Cardiac septum (tissue), 1 donor: ENCODE results near the gene BCL2L11. TPM values are rescaled to one million over a fixed set of nuclear protein-coding genes. Genes with fewer than 3 reads are reported as not detected.

Experiments
- DNase-seq: peaks from one replicate; pipeline ENCODE4 v3.0.0-alpha.2; 2020; ENCODE audit warnings: low spot score
- intact Hi-C: fragments of 100-400 bp; cut with DNase I; formaldehyde crosslinking; loops from one replicate; pipeline ENCODE4 v1.14.0; 2022
- total RNA-seq: library from RNA; stranded (reverse); fragmentation: NEBNext Ultra II Directional; extraction: Animal tissue kit (Norgen Biotek cat#: 25700); gene quantifications from one replicate; pipeline ENCODE4 v1.2.1, GENCODE V29; 2021
- donor health status: DM: no; HTN: no; CAD: no.

The BCL2L11 gene
- total RNA-seq, 1 donor from 2014 or later: 5.2 TPM

DNA sequence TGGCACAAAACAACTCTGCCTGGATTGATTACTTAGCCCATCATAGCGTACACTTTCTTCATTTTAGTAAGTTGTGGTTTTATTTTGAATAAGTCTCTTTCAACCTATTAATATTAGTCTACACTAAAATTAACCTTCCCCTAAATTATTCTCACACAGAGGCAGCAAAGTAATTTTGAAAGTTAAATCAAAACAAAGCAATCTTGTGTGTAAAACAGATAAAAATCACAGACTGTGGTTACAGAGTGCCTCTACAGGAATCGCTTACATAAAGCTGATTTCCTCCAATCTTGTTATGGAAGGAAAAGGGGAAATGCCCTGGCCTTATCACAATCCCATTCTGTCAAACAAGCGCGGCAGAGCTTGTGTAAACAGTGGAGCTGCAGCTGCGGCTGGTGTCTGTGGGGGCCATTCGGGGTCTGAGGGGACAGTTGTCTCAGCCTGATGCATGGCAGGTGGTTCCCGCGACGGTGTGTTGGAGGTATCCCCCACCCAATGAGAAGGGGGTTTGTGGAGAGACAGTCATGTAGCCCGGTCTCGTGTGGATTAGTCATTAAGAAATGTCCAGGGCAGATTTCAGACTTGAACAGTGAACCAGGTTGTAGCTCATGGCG, 42.1 kb downstream of the BCL2L11 start:
- DNase-seq: no peak
- intact Hi-C loops: loop anchor here (2.0 kb wide), 1 partner anchor 40 kb away; no protein-coding TSS in a partner anchor

DNA sequence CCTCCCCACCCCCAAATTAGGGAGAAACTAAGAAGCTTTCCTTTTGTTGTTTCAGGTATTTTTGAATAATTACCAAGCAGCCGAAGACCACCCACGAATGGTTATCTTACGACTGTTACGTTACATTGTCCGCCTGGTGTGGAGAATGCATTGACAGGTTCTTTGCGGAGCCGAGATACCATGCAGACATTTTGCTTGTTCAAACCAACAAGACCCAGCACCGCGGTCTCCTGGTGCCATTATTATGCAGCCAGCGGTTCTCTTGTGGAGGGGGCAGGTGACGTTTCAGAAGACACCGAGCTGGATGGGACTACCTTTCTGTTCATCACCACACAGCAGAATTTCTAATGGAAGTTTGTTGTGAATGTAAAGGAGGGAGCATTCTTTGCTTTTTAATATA, 43.4 kb downstream of the BCL2L11 start:
- DNase-seq: no peak
- intact Hi-C loops: no loop called here

DNA sequence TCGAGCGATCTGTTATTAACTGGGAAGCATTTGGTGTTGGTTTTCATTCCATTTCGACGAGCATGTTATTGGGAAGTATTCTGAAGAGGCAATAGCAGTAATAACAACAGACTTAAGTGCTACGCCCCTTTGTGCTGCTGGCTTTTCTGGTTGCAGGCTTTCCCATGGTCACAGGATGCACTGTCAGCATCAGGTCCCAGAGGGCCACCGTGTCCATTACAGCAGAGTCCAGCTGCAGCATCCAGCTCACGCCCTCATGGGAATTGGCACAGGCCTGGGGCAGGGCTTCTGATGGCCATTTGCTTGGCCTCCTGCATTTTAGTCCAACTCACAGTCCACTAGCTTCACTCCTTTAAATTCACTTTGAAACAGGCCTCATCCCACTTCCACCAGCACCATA, 44.4 kb downstream of the BCL2L11 start:
- DNase-seq: no peak
- intact Hi-C loops: no loop called here

DNA sequence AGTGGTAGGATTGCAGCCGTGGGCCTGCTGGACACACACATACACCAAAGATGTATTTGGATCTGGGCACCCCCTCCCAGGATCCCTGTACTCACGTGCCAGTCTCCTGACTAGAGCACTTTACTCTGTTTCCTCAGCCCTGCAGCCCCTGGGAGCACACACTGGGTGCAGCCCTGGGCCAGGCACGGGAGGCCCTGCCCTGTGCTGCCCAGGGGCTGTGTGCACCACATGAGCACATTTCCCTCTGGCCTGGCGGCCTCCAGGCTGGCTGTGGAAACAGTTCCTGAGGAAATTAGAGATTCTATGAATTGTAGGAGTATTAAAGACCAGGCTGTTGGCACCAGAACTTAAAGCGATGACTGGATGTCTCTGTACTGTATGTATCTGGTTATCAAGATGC, 45.4 kb downstream of the BCL2L11 start:
- intact Hi-C loops: no loop called here
- no peak for DNase-seq

DNA sequence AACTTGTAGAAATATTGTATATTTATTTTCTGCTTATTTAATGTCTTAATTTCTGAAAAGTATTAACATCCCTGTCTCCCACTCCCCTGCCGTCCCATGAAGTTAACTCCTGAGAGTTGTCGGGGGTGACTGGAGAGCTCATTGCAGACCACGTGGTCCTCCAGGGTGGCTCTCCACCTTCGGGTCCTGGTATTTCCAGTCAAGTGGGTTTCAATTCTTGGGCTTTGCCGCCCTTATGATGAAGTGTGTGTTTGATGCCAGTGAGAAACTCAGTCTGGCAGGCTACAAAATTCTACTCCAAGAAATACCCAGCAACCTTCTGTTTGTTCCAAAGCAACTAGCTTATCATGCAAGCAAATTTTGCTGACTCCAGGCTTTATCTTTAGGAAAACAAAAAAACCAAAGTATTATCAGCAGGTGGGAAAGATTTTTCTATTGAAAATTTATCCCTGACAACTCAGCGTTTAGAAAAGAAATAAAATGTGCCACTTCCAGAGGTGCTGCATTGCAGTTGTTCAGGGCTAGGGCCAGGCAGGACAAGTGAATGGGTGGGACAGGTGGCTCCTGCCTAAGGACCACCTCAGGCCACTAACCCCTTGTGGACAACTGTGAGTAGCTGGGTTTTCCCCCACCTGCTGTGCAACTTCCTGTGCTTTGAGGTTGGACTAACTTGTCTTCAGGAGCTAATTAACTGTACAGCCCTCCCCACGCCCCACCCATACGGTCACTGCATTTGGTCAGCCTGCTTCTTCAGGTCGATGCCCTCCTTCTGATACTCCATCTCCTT, 46.6 kb downstream of the BCL2L11 start:
- no peak for DNase-seq
- intact Hi-C loops: no loop called here

DNA sequence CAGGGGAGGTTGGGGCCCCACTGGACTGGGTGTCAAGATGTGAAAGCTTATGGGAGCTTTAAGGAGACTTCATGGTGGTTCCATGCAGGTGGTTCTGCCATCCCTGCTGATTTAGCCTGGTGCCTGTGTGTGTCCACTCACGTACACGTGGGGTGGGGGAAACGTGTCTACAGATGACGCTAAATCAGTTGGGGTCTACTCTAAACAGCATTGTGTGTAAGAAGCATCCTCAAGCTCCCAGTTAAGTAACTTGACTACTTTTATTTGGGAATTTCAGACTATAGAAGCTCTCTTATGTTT, 47.1 kb downstream of the BCL2L11 start:
- intact Hi-C loops: no loop called here

DNA sequence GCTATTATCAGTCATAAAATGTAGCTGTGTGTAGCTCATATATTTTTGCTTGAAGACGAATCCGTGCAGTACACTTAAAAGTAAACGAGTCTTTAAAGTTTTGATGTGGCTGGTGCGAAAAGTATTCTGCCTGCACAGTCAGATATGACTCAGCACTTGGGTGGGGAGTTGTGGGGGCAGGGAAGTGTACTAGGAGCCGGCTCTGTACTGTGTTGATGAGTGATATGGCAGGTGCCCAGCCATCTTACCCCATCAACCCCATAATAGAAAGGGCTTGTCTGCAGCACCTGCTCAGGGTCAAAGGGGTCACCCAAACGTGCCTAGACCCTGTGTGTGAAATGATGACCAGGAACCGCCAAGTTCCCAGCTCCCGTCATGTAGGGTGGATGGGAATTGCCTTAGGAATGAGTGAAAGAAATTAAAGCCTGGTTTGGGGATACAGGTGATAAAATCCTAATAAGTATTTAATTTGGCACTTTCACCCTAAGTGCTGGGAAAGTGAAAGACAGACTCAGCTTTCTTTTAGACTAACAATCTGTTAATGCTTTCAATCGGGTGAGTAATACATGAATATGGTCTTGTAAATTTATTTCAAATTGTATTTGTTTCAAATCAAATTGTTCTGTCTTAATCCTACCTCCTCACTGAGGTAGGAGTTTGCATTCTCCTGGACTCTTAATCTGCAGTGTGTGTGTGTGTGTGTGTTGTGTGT, 48.0 kb downstream of the BCL2L11 start:
- no peak for DNase-seq
- intact Hi-C loops: no loop called here

More for the DNA sequence above, 47.1 kb downstream of the BCL2L11 start:
- DNase-seq: no peak

DNA sequence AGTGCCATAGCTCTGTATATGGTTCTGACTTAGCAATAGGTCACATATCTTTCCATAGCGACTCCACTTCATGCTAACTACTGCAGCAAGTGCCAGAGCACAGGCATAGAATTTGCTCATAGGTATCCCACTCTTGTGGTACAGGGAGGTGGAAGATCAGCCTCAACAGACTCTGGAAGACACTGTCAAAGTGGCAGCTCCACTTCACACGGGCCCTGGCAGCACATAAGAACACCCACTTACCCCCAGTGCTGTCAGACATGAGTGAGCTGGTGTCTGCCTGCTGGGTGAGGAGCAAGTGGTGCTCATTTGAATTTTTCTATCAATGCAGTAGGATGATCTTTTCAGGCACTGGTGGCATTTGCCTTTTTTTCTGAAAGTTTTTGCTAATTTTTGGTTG, 48.6 kb downstream of the BCL2L11 start:
- DNase-seq: no peak
- intact Hi-C loops: no loop called here

DNA sequence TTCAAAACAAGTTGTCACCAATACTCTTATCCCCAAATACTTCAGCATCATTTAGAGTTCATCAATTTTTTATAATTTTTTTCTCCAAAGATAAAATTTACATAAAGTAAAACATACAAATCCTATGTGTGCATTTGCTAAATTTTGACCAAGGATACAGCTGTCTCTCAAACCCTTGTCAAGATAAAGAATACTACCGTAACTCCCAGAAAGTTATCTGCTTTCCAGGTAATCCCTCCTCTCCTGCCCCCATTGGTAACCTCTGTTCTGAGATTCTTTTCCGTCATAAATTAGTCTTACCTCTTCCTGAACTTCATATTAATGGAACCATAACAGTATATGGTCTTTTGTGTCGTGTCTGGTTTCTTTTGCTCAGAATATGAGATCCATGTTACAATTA, 49.2 kb downstream of the BCL2L11 start:
- DNase-seq: no peak
- intact Hi-C loops: no loop called here

DNA sequence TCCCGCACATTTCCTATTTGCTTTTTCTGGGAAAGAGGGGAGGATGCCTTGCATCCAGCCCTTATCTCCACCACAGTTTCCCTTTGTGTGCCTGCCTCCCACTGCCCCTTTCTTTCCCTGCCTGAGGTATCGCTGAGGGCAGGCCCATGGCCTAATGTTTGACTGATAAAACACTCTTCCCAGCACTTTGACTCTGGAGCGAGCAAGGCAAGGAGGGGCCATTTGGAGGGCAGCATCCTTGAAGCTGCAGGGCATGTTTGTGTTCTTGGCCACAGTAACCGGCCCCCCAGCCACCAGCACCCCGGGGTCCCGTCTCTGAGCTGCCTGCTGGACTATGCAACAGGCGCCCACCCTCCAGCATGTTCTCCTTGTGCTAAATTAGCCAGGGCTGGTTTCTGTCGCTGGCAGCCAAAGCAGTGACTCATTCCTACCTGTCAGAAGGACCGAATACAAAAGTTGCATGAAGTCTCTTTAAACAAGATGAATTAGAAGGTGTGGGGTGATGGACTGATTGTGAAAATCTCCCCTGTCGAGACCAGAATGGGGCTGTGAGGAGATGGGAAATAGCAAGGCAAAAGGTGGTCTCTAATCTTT, 50.7 kb downstream of the BCL2L11 start:
- DNase-seq: no peak
- intact Hi-C loops: no loop called here

DNA sequence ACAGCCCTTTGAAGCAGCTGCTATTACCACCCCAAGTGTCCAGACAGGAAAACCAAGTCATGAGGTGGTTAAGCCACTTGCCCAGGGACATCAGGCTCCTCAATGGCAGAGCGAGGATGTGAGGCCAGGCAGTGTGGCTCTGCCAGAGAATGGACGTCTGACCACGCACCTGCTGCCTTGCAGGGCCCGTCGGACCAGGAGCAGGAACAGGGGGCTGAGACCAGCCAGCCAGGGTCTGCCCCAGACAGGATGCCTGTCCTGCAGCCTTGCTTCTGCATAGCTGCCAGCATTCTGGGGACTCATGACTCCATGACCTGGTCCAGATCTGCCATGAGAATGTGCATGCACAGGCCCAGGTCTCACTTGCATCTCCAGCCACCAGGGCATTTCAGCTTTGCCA, 52.0 kb downstream of the BCL2L11 start:
- intact Hi-C loops: no loop called here
- DNase-seq: no peak

DNA sequence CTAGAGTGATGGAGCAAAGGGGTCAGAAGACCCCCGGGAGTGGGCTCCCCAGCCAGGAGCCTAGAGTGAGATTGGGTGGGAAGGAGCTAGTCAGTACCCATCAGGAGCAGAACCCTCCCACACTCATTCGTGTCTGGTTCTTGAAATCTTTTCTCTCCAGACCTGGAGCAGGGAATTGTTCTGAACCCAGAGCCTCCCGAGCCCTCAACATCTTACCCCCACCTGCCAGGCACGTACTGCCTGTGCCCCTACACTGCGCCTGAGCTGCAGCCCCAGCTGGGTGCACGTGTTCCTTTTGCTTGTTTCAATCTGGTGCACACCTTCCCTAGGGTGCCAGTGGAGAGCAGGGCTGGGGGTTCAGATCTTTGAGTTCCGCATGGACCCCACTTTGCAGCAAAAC, 52.6 kb downstream of the BCL2L11 start:
- intact Hi-C loops: no loop called here
- no peak for DNase-seq

DNA sequence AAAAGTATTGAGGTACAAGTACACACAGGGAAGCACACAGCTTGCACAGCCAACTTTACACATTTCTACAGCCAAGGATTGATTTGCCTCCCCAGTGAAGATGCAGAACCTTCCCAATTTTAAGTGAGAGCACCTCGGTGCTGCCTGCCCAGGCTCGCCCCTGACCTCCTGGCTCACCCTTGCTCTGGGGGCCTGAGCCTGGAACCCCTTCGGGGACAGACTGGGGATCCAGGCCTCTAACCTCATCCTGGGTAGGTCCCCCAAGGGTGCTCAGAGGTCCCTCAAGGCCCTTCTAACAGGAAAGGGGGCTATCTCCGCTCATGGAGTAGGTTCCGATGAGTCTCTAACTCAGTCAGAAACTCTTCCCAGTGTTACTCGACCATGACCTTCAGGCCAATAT, 53.1 kb downstream of the BCL2L11 start:
- intact Hi-C loops: no loop called here
- no peak for DNase-seq

DNA sequence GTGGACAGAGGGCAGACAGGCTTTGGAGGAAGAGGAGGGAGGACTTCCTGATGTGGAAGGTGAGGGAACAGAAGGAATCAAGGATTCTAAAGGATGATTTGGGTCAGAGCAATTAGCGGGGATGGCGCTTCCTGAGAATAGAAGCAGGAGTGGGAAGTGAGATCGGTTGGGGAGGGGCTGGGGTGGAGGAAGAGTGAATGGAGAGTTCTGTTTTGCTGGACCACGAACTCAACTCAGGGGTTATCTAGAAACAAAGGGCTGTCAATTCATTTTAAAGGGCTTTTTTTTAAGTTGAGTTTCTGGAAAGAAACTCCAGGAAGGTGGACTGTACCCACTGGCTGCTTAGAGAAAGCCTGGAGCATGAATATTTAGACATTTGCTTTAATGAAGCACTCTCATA, 54.9 kb downstream of the BCL2L11 start:
- DNase-seq: peak; percentile 36
- intact Hi-C loops: no loop called here

DNA sequence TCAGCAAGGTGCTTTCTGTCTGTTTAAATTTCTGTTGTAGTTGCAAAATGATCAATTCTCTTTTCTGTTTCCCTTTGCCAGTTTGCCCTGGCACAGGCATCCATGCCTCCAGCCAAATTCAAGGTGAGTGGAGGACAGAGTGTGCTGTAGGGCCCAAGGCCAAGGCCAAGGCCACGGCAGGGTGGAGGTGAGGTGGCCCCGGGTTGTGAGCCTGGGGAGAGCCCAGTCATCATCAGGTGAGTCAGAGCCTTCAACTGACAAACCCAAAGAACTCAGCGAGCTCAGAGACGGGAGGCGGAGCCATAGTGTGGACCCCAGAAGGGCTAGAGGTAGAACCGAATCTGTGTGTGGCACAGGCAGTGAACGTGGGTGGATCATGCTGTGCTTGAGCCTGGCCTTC, 55.7 kb downstream of the BCL2L11 start:
- intact Hi-C loops: no loop called here
- DNase-seq: peak; percentile 27

DNA sequence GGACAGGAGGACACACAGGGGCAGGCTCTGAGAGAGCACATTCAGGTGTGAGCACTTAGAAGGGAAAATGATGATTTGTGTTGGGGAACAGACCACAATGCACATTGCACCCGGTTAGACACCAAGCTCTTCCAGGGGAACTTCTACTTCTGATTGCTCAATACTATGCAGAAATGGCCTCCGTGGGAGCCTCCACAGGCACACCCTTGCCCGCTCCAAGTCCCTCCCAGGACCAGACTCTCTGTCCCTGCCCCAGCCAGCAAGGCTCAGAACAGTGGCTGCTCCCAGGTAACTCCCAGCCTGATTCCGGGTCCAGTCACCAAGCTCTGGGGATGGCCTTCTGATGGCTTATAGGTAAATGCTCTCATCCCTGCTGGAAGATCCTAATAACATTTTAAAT, 56.2 kb downstream of the BCL2L11 start:
- intact Hi-C loops: no loop called here

DNA sequence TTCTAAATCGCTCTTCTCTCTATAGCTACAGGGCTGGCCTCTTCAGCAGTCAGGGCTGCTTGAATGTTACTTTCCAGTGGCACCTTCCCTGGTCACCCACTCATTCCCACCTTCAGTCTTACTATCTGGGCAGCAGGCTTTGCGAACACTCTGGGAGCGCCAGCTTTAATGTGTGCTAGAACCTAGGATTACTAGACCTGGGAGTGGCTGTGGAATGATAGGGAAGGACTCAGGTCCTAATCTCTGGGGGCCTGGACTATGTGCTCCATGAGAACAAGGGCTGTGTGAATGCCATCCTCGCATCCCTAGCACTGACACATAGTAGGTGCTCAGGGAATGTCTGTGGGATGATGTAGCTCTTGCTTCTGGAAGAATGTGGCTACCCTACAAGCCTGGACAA, 57.6 kb downstream of the BCL2L11 start:
- intact Hi-C loops: no loop called here

More for the DNA sequence above, 56.2 kb downstream of the BCL2L11 start:
- DNase-seq: peak; percentile 53

DNA sequence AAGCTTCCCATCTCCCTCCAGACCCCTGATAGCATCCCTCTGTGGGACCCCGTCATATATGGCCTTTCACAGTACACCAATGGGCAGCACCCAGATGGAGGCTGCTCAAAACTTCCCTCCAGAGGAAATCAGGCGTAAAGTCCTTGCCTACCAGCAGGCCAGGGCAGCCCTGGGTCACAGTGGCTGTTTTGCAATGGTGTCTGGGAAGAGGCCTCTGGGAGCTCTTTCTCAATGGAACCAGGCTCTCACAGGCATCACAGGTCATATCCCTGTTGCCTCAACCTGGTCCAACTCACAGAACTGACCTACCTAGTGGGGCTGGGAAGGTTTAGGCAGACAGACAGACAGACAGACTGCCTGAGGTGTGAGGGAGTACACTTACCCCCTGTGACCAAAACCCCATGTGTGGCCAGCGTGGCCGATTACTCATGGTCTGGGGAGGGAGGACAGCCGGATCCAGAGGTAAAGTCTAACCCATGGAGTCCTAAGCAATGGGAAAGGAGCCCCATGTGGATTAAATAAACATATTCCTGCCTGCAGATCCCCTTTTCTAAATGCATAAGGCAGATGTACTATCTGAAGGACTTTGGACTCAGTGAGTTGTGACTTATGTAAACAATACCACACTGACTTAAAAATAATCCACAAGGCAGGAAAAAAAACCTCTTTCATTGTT, 58.2 kb downstream of the BCL2L11 start:
- DNase-seq: no peak
- intact Hi-C loops: no loop called here

More for the DNA sequence above, 57.6 kb downstream of the BCL2L11 start:
- no peak for DNase-seq

DNA sequence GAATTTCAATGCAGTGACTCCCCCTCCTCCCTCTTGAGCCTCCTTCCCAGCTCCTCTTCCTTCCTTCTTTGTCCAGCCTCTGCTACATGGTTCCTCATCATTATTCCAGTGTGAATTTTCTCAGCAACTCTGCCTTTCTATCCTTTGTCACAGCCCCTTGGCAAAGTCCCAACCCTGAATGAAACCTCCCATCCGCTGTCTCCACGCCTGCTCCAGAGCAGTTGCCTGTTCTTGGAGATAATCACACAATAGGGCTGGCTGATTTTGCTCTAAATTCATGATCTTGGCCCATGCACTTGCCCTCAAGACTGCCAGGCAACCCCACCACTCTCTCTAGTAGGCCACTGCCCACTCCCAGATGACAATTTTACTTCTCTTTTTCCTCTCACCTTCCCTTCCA, 61.4 kb downstream of the BCL2L11 start:
- intact Hi-C loops: no loop called here
- no peak for DNase-seq

DNA sequence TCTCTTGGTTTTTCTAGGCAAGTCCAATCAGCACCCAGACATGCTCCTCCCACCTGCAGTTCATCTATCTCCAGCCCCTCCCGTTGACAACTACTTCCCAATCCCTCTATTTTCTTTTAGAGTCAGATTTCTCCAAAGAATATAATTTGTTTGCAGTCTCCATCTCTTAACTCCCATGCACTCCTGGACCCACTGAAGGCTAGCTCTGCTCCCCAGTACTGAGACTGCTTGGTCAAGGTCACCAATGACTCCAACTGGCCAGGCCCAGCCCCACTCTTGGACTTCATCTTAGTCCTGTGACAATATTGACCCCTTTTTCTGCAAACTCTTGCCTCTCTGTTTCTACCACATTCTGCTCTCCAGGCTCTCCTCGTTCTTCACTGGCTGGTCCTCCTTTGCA, 62.0 kb downstream of the BCL2L11 start:
- intact Hi-C loops: no loop called here
- DNase-seq: no peak
